ENCODE data around the gene GGCX. TPM values are rescaled to one million over a fixed set of nuclear protein-coding genes. Genes with fewer than 3 reads are reported as not detected.
"Not testable (repeated sequence)": the region's sequence is repeated elsewhere in the genome, so short reads cannot be mapped to it uniquely, and the experiment has no call there.

Gene GGCX
- total RNA-seq, 1 donor from 2014 or later = 28.1 TPM

DNA sequence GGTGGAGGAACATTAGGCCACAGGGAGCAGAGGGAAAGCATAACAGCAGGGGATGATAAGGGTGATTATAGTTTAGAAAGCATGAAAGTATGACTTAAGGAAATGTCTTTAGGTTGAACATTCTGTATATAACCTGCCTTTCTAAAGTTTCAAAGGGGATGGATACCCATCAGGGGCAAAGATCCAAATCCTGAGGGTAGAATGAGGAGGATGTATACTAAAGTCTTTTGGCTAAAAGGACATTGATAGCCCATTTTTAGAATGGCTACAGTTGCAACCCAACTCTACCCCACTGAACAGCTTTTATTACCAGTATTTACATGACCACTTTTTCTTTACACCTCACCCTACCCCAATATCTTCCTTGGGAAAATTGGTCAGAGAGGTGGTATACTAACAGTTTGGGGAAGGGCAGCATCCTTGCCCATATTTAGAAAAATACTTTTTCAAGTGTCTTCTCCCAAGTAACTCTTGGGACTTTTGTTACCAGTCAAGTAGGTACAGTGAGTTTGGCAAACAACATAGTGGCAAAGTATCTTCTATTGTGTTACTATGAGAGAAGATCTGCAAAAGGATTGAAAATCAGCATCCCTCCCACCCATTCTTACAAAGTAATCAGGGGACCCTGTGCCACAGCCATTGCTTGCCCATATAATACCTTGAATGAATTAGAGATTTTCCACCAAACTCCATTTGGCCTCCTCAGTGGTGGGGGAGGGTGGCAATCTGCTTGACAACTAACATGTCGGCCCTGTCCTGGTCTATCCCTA lies 14.0 kb downstream of the GGCX start:
- intact Hi-C loops (cut with micrococcal nuclease) = no loop called here
- no peak for DNase-seq
- ATAC-seq = no peak

DNA sequence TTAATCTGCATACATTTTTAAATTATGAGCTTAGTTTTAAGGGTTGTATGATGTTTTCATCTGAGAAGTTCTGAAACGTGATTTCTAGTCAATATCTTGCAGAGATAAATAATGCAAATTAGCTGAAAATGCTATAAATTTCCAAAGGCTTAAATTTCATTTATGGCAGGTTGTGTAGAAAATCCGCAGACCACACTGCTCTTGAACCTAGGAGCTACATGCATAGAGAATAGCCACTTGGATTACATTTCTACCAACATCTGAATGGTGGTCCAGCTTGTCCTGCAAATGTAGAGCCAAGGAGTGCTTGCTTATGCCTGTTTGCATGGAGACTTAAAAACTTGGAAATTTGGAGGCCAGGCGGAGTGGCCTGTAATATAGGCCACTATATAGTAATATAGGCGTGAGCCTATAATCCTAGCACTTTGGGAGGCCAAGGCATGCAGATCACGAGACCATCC lies 15.5 kb downstream of the GGCX start:
- peak; percentile 6 for ATAC-seq
- intact Hi-C loops (cut with micrococcal nuclease) = no loop called here

DNA sequence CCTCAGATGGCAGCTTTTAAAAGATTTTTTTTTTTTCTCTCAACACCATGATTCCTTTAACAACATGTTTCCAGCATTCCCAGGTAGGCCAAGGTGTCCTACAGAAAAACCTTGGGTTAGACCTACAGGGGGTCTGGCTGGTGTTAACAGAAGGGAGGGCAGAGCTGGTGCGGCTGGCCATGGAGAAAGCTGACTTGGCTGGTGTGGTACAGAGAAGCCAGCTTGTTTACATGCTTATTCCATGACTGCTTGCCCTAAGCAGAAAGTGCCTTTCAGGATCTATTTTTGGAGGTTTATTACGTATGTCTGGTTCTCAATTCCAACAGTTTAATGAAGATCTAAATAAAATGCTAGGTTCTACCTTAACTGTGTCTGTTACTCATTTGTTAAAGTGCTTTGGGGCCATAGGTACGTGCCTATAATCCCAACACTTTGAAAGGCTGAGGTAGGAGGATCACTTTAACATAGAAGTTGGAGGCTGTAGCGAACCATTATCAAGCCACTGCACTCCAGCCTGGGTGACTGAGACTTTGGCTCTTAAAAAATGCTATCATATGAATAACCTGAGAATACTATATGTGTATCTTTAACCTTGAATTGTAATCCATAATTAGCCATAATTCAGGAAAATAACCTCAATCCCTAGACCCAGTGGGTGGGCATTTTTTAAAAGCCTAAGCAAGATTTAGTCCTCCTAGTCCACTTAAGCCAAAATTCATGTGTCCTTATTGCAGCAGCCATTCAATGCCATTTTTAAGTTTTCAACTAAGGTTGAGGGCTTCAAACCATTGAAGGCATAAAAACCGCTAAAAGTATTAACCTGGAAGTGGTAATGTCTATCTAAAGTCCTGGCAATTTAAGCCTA lies 16.1 kb downstream of the GGCX start:
- peak; percentile 7 for ATAC-seq
- DNase-seq; intact Hi-C loops (cut with micrococcal nuclease): not testable (repeated sequence)

More for the DNA sequence above, 15.5 kb downstream of the GGCX start:
- DNase-seq = no peak

DNA sequence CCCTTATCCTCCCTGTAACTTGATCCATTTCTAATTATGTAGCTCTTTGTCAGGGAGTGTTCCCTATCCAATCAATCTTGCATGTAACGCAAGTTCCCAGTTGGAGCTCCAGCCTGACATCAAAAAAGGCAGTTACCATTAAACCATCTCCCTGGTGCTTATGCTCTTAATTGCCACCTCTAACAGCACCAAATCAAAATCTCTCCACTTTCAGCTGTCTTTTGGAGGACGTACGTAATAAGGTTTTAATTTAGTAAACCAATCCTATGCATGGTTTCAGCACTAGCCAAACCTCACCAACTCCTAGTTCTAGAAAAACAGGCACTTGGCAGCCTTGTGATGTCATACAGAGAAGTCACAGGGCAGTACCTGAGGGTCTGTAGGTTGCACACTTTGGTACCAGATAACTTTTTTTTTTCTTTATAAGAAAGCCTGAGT lies 17.0 kb downstream of the GGCX start:
- DNase-seq; intact Hi-C loops (cut with micrococcal nuclease); ATAC-seq: not testable (repeated sequence)

DNA sequence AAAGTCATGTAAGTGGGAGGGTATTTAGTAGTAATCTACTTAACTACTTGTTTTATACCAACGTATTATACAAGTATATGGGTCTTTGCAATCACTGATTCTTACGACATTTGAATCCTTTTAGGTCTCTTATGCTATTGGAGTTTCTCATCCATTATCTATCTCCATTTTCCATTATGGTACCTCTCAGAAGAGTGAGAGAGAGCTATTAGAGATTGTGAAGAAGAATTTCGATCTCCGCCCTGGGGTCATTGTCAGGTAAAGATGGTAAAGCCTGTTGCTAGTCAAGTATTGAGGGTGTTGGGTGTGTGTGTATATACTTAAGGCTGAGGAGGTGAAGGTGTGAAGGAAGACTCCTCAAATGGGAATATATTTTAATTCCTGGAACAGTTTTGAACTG lies 18.5 kb downstream of the GGCX start:
- no peak for ATAC-seq
- intact Hi-C loops (cut with micrococcal nuclease) = no loop called here
- DNase-seq = no peak

DNA sequence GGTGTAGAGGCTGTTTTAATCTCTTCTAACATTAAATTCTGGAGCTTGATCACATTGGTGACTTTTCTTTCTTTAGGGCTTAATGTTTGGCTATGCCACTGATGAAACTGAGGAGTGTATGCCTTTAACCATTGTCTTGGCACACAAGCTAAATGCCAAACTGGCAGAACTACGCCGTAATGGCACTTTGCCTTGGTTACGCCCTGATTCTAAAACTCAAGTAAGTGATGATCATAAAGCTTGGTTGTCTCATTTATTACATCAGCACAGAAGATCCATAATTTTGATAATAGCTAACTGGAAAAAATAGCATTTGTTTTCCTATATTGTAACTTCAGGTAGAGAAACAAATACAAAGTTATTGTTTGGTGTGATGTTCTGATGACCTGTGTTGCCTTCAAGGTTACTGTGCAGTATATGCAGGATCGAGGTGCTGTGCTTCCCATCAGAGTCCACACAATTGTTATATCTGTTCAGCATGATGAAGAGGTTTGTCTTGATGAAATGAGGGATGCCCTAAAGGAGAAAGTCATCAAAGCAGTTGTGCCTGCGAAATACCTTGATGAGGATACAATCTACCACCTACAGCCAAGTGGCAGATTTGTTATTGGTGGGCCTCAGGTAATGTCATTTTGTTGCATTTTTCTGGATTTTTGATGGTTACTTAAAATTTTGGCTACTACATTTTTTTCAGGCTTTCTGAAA lies 19.4 kb downstream of the GGCX start:
- DNase-seq = no peak
- intact Hi-C loops (cut with micrococcal nuclease) = no loop called here
- ATAC-seq = no peak

DNA sequence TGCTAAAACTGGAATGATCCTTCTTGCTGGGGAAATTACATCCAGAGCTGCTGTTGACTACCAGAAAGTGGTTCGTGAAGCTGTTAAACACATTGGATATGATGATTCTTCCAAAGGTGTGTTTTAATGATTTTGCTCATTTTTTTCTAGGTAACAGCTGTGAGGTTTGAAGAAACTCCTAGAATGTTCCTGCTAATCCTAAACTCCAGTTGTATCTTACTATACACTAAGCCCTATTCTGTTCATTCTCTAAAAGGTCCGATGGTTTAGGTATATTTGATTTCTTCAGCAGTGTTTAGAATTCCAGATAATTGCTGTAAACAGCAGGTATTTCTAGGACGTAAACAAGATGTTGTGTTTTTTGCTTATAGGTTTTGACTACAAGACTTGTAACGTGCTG lies 20.0 kb downstream of the GGCX start:
- no peak for ATAC-seq
- DNase-seq = no peak
- intact Hi-C loops (cut with micrococcal nuclease) = no loop called here

DNA sequence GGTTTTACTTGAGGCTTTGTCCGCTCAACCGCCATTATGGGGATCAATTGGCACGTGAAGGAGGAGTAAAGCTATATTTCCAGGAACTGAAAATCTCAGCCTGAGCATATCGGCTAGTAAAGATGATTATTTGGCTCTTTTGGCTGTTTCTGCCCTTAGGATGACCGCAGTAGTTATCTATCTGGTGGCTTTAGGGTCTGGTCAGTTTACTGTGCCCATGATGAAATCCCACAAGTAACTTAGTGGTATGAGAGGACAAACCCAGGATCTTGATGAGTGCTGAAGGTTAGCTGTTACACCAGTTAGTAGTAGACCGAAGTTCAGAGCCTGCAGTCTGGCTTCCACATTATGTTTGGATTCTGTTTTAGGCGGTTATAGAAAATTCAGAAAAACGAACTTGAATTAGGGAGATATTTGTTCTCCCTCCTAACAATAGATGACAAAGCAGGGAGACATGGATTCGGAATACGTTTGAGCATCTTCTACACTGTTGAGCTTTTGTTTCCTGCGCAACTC lies 21.1 kb downstream of the GGCX start:
- DNase-seq (no peak), ATAC-seq (no peak)
- intact Hi-C loops (cut with micrococcal nuclease) = no loop called here

DNA sequence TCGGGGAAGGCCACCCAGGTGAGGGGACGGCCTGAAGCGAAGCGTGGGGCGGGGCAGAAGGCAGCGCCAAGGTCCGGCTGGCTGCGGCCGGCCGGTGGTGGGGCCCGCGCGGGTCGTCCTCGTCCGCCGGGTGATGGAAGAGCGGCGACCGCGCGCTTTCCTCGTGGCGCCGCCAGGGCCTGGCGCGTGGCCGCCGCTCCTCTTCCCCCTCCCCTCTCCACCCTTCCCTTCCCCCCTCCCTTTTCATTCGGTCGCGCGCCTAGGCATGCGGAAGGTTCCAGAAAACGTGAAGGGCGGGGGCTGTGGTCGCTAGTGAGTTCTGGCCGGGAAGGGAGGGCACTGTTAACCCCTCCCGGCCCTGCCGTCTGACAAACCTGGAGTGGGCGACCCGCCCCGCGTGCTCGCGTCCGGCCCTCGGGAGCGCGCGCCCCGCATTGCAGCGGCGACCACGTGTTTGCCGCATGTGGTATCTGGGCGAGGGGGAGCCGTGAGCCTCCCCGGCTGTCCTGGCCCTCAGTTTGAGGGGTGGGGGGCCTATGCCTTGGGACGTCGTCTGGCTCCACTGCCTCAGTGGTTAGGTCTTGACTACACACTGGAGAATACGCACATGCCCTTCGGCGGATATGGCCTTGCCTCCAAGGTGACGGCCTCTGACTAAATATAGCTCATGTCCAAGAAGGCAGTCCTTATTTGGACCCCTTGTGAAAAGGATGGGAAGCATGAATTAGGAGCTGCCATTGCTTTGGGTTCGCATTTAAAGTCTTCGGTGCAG lies 21.7 kb downstream of the GGCX start:
- DNase-seq (peak; percentile 82), ATAC-seq (peak; percentile 62)
- intact Hi-C loops (cut with micrococcal nuclease) = no loop called here

DNA sequence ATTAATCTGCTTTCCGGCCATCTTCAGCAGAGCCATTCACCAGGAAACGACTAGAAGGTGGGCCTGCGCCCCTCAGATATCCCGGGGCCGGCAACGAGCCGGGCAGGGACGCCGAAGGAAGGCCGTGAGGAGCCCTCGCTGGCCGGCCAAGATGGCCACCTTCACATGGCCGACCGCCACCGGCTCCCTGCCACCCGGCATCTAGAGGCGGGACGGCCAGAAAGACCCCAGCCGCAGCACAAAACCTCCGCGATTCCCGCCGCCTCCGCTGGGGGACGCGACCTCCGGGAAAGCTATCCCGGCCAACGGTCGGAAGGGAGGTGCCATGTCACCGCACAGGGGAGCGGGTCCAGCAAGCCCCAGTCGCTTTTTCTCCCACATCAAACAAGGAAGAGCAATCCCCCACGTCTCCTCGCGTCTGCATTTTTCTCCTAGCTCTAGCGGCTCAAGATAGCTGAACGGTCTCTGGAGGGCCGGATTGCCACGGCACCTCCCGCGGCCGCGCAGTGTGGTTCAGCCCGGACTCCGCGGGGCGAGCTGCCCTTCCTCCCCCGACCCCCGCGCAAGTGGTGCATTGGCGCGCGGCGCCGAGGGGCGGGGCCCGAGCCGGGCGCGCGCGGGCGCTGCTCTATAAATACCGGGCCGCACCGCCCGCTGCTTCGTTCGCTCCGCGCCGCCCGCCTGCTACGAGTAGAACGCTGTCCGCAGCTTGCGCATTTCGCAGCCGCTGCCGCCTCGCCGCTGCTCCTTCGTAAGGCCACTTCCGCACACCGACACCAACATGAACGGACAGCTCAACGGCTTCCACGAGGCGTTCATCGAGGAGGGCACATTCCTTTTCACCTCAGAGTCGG lies 22.6 kb downstream of the GGCX start, which contains the start of gene MAT2A:
Gene MAT2A, plus strand, starts transcription at position 662 of the 854 bp plus-strand sequence. Its CDS starts 120 bp downstream, at position 782.
- intact Hi-C loops (cut with micrococcal nuclease) = no loop called here
- peak; percentile 96 for DNase-seq

DNA sequence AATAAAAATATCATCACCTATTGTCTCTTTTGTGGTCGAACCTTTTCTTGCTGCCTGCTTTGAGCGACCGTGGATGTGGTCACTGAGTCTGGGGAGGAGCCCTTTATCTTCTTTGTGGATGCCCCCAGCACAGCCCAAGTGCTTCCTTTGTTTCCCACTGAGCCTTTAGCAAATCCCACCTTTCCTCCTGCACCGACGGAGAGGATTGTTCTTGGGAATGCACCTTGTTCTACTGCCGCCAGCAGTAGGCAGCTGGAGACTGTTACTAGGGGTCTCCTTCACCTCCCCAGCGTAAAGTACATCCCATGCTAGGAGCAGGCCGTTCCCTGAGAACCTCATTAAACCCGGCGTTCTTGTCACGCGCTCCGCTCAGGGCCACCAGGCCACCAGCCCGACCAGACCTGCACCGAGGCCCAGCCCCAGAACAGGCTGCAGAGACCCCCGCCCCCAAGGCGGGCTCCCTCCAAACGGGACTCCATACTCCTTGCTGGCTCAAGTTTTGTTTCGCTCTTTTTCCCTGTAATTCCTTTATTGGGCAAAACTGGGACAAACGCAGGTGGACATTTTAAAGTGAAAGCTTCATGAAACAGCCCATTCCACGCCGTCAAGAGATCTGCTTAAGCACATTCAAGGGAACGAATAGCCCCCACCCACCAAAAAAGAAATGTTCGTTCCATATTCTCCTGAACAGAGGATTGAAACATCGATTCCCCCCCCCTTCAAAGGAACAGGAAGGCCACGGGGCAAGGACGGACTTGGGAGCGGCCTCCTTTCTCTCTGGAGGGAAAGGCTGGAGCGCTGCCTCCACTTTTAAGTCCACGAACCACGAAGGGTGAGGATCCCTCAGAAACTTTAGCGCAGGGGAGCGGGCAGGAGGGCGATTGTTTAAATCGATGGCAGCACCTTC lies 23.4 kb downstream of the GGCX start:
- intact Hi-C loops (cut with micrococcal nuclease) = no loop called here
- ATAC-seq (peak; percentile 30), DNase-seq (peak; percentile 74)

More for the DNA sequence above, 22.6 kb downstream of the GGCX start, which contains the start of gene MAT2A:
- peak; percentile 92 for ATAC-seq

DNA sequence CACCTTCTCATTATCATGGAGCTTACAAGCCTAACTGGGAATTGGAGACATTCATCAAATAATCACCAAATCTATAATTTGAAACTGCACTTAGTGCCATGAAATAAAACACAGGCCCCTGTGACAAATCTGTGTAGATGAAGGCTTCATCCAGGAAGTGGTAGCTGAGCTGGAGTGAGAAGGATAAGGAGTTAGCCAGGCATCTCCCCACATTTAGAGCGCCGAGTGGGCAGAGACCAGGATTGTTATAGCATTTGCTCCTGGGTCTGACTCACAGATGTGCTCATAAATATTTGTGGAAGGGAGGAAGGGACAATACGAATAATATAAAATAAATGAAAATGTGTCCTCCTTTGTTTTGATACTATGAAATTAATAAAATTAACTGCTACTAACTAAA lies 24.8 kb downstream of the GGCX start:
- intact Hi-C loops (cut with micrococcal nuclease) = no loop called here
- ATAC-seq (no peak), DNase-seq (no peak)

DNA sequence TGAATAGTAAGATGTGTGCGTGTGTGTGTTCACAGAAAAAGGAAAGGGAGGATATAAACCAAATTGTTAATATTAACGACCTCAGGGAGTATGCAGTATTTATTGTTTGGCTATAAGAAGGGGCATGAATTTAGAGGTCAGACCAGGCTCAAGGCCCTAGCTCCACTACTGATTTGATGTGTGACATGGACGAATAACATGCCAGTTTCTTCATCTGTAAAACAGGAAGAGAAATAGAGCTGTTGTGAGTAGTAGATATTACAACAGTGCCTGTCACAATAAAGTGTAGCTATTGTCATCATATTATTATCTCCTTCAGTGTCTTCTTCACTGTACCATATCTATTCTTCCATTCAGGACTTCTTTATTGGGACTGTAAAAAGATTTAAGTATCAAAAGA lies 26.4 kb downstream of the GGCX start:
- intact Hi-C loops (cut with micrococcal nuclease) = no loop called here
- ATAC-seq = no peak
- no peak for DNase-seq

DNA sequence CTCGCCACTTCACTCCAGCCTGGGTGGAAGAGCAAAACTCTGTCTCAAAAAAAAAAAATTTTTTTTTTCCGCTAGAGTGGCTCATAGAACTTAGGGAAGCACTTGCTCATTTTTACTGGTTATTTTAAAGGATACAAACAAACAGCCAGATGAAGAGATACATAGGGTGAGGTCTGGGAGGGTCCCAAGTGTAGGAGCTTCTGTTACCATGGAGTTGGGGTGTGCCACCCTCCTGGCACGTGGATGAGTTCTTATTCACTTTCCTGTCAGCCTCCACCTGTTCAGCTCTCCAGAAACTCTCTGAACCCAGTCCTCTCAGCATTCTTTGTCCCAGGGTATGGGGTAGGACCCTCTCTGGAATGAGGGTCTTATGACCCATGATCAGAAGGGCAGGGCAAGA lies 27.2 kb downstream of the GGCX start:
- DNase-seq (no peak), ATAC-seq (no peak)
- intact Hi-C loops (cut with micrococcal nuclease) = no loop called here

DNA sequence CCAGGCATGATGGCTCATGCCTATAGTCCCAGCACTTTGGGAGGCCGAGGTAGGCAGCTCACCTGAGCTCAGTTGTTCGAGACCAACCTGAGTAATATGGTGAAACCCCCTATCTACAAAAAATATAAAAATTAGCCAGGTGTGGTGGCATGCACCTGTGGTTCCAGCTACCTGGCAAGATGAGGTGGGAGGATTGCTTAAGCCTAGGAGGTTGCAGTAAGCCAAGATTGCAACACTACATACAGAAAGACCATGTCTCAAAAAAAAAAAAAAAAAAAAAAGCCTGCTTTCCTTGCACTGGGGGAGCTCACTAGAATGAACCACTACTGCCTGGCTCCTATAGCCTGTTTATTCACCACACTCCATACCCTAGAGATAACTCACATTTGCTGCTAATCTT lies 29.7 kb downstream of the GGCX start:
- intact Hi-C loops (cut with micrococcal nuclease) = no loop called here
- no peak for DNase-seq
- ATAC-seq = no peak

DNA sequence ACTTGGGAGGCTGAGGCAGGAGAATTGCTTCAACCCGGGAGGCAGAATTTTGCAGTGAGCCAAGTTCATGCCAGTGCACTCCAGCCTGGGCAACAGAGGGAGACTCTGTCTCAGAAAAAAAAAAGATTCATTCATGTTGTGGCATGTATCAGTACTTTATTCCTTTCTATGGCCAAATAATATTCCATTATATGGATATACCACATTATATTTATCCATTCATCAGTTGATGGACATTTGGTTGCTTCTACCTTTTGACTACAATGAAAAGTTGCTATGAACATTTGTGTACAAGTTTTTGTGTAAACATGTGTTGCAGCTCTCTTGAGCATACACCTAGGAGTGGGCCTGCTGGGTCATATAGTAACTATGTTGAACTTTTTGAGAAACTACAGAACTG lies 31.5 kb downstream of the GGCX start:
- intact Hi-C loops (cut with micrococcal nuclease) = no loop called here
- ATAC-seq (no peak), DNase-seq (no peak)

DNA sequence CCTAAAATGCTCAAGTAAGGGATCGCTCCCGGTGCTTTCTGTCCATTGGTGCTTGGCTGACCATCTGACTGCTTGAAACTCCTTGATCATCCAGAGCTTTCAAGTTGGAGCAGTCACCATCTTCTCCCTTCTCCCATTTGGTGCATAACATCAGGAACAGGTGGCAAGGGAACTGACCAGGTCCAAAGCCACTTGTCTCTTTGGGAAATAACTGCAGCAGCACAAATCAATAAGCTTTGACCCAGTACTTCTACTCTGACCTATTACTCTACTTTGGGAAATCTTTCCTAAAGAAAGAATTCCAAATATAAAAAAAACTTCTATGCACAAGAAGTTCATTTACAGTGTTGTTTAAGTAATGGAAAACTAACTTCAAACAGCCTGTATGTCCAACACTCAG lies 32.9 kb downstream of the GGCX start:
- intact Hi-C loops (cut with micrococcal nuclease) = no loop called here
- no peak for ATAC-seq

More for the DNA sequence above, 32.9 kb downstream of the GGCX start:
- DNase-seq = no peak
